K562 (cell line): ENCODE measurements around the gene MTA2. TPM values are rescaled to one million over a fixed set of nuclear protein-coding genes. Genes with fewer than 3 reads are reported as not detected.

ENCODE experiments used
- CC2D1A ChIP-seq: fragments of 450-650 bp; IDR thresholded peaks from 2 replicates; pipeline ENCODE4 v1.6.1; 2017; ENCODE audit warnings: mild to moderate bottlenecking
- E2F3 ChIP-seq: fragments of 250-450 bp; sonication (Bioruptor Pico); IDR thresholded peaks from 2 replicates; pipeline ENCODE4 v1.4.0; 2020; ENCODE audit warnings: mild to moderate bottlenecking
- ELF1 ChIP-seq: fragments of 200-800 bp; sonication (Bioruptor generic); IDR thresholded peaks from 2 replicates; pipeline ENCODE4 v1.6.1; 2016; ENCODE audit warnings: missing genetic modification characterization, missing compliant biosample characterization
- ETS1 ChIP-seq: conservative IDR thresholded peaks from 2 replicates; pipeline ENCODE4 v1.6.1; 2011; ENCODE audit warnings: low read depth, mild to moderate bottlenecking, low read length; ENCODE audit not compliant: control insufficient read depth
- HDAC6 ChIP-seq: IDR thresholded peaks from 2 replicates; pipeline ENCODE4 v1.6.1; 2012; ENCODE audit warnings: low read depth, mild to moderate bottlenecking, control low read depth, inconsistent platforms, low read length, moderate library complexity
- HEY1 ChIP-seq: fragments of 250-450 bp; sonication (Bioruptor Pico); IDR thresholded peaks from 2 replicates; pipeline ENCODE4 v1.5.0; 2020; ENCODE audit warnings: mild to moderate bottlenecking, moderate library complexity, borderline replicate concordance
- IRF9 ChIP-seq: fragments of 450-650 bp; IDR thresholded peaks from 2 replicates; pipeline ENCODE4 v1.6.1; 2016; ENCODE audit warnings: missing biosample characterization, missing genetic modification characterization
- KHSRP ChIP-seq: fragments of 450-650 bp; IDR thresholded peaks from 2 replicates; pipeline ENCODE4 v1.6.1; 2017
- SMARCE1 ChIP-seq: fragments of 450-650 bp; IDR thresholded peaks from 2 replicates; pipeline ENCODE4 v1.7.1; 2016; ENCODE audit warnings: mild to moderate bottlenecking
- TARDBP ChIP-seq: fragments of 450-650 bp; IDR thresholded peaks from 2 replicates; pipeline ENCODE4 v1.6.1; 2016
- TOE1 ChIP-seq, 2 experiments: fragments of 450-650 bp in 1 of 2; sonication (generic) in 1 of 2; formaldehyde crosslinking in 1 of 2; IDR thresholded peaks; 2 replicates each; pipeline versions ENCODE4 v1.7.1 to v1.8.0; 2016 to 2022; ENCODE audit warnings: borderline replicate concordance in 2 of 2, mild to moderate bottlenecking in 2 of 2, antibody characterized with exemption in 1 of 2, inconsistent platforms in 1 of 2, low read depth in 1 of 2, missing genetic modification reagents in 1 of 2, moderate library complexity in 1 of 2
- USF2 ChIP-seq: sonication (generic); formaldehyde crosslinking; IDR thresholded peaks from 2 replicates; pipeline ENCODE4 v1.5.0; 2020; ENCODE audit warnings: missing genetic modification reagents
- ZHX1 ChIP-seq: fragments of 150-350 bp; conservative IDR thresholded peaks from 2 replicates; pipeline ENCODE4 v1.6.1; 2014; ENCODE audit warnings: low read length
- ZNF407 ChIP-seq: fragments of 450-650 bp; IDR thresholded peaks from 2 replicates; pipeline ENCODE4 v1.6.1; 2016; ENCODE audit warnings: low read depth
- ZNF644 ChIP-seq: fragments of 200-800 bp; sonication (Bioruptor generic); IDR thresholded peaks from 2 replicates; pipeline ENCODE4 v1.6.1; 2016; ENCODE audit warnings: low read depth, missing genetic modification characterization, missing compliant biosample characterization
- polyA plus RNA-seq, 8 experiments: library from polyadenylated mRNA; depleted of rRNA in 4 of 8; stranded (reverse) in 5 of 8; unstranded in 3 of 8; fragments of >200 nt; fragmentation: Nextera tagmentation in 2 of 8; fragmentation: Illumina TruSeq in 1 of 8; extraction: Ambion mirVana in 2 of 8; extraction: Trizol in 1 of 8; gene quantifications; 2 replicates each; pipeline versions ENCODE4 v1.2.1 to v1.2.3, GENCODE V29; 2011 to 2014; ENCODE audit warnings: inconsistent platforms in 1 of 8, missing spikeins in 1 of 8
- total RNA-seq, 7 experiments: library from RNA; depleted of rRNA in 6 of 7; stranded (reverse); fragments of >200 nt in 6 of 7; fragmentation: Illumina TruSeq in 2 of 7; extraction: Trizol in 2 of 7; gene quantifications; 2 replicates each; pipeline versions ENCODE4 v1.2.1 to v1.2.3, GENCODE V29; 2011 to 2021; ENCODE audit warnings: low replicate concordance in 1 of 7

The MTA2 gene
- total and polyA plus RNA-seq, 9 of the 15 experiments (the other 6 are each of a cell fraction or from before 2014, with no cell fraction given): 6.2 to 220 (median 172) TPM

- TF ChIP-seq ETS1 (no peak), CC2D1A (no peak), TOE1 (IDR thresholded peaks at IDR 0.05; ENCODE audit: borderline replicate concordance) (no peak), TOE1 (CRISPR knock-in tag; IDR thresholded peaks at IDR 0.05; ENCODE audit: borderline replicate concordance, low read depth) (no peak), HEY1 (CRISPR knock-in tag) (no peak), ZNF407 (no peak), KHSRP (no peak), IRF9 (no peak), USF2 (CRISPR knock-in tag) (no peak), SMARCE1 (no peak), HDAC6 (no peak), E2F3 (CRISPR knock-in tag) (no peak), ELF1 (tag) (peak; percentile 52; the same call in 1 of the 2 replicates), TARDBP (no peak), ZNF644 (tag) (no peak), ZHX1 (no peak)
These were observed 618 bp downstream of the MTA2 start (continued) for GRCh38 chr11:62601122-62601371.
